ENCODE results near the gene KRT74. TPM values are rescaled to one million over a fixed set of nuclear protein-coding genes. Genes with fewer than 3 reads are reported as not detected.

Gene KRT74
- total and polyA plus RNA-seq, 12 donors, result 0.62 TPM; not detected in 11

DNA sequence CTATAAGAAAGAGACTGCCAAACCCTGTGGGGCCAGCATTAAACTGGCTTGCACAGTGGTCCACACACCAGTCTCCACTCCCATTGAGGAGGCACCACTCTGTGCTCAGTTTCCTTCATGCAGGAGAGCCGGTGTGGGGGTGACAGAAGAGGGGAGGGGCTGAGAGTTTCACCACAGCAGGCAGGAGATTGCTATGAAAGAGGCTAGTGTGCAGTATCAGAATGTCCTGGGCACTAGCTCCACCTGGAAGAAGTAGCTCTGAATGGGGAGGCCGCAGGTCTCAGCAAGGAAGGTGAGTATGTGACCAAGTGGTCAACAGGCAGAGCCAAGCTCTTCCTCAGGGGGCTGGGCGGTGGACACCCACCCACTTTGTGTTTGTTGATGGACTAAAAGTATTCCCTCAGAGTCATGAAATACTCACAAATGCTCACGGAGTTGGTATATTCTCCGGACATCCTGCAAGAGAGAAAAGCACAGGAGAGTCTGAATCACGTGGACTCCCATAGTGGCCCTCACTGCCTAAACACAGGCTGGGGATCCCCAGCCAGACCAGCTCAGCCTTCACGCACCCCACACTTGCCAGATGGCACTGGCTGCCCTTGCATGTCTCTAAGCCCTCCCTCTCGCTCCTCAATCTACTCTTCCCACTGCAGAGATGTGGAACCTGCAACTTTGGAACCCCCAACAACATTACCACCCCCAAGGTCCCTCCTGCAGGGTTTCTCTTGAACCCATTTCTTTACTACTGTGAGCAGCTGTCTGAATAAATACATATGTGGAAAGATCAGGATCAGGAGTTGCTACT, 35.4 kb upstream of the KRT74 start:
- H3K9me3 ChIP-seq, result no peaks in the 10 kb centered on the region
- DNase-seq (no peak), ATAC-seq (no peak)
- no peak overlapping the region for H3K27ac ChIP-seq
- peaks cover 0 to 68% (median 54%) of the 10 kb centered on the region in 7 donors for H3K27me3 ChIP-seq
- 72 to 82% methylated on average over 8 of the region's 8 CpGs for WGBS, 2 donors
- H3K4me1 ChIP-seq, result no peaks in the 10 kb centered on the region
- no peaks in the 10 kb centered on the region for H3K36me3 ChIP-seq
- intact Hi-C loops (cut with DNase I), result no loop called here
- TF ChIP-seq, protein P1, sequence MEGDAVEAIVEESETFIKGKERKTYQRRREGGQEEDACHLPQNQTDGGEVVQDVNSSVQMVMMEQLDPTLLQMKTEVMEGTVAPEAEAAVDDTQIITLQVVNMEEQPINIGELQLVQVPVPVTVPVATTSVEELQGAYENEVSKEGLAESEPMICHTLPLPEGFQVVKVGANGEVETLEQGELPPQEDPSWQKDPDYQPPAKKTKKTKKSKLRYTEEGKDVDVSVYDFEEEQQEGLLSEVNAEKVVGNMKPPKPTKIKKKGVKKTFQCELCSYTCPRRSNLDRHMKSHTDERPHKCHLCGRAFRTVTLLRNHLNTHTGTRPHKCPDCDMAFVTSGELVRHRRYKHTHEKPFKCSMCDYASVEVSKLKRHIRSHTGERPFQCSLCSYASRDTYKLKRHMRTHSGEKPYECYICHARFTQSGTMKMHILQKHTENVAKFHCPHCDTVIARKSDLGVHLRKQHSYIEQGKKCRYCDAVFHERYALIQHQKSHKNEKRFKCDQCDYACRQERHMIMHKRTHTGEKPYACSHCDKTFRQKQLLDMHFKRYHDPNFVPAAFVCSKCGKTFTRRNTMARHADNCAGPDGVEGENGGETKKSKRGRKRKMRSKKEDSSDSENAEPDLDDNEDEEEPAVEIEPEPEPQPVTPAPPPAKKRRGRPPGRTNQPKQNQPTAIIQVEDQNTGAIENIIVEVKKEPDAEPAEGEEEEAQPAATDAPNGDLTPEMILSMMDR (IDR thresholded peaks at IDR 0.05), result no peak
- no peak overlapping the region for H3K4me3 ChIP-seq

GRCh38 chr12:52608161-52608560, 34.5 kb upstream of the KRT74 start:
- Histone ChIP-seq H3K27me3 (peaks cover 0 to 71% (median 63%) of the 10 kb centered on the region in 7 donors), H3K4me1 (no peaks in the 10 kb centered on the region), H3K36me3 (no peaks in the 10 kb centered on the region), H3K4me3 (no peak overlapping the region), H3K27ac (no peak overlapping the region), H3K9me3 (no peaks in the 10 kb centered on the region)
- TF ChIP-seq, protein P1 (IDR thresholded peaks at IDR 0.05), result no peak
- no peak for DNase-seq
- intact Hi-C loops (cut with DNase I), result no loop called here
- no peak for ATAC-seq
- WGBS, 2 donors, result 67 to 73% methylated on average over 6 of the region's 6 CpGs

GRCh38 chr12:52607314-52607713, 33.7 kb upstream of the KRT74 start:
- peaks cover 0 to 77% (median 68%) of the 10 kb centered on the region in 7 donors for H3K27me3 ChIP-seq
- intact Hi-C loops (cut with DNase I), result no loop called here
- H3K27ac ChIP-seq, result no peak overlapping the region
- TF ChIP-seq, protein P1 (IDR thresholded peaks at IDR 0.05), result no peak
- no peaks in the 10 kb centered on the region for H3K9me3 ChIP-seq
- DNase-seq (no peak), ATAC-seq (no peak)
- H3K4me3 ChIP-seq, result no peak overlapping the region
- no peaks in the 10 kb centered on the region for H3K4me1 ChIP-seq
- H3K36me3 ChIP-seq, result no peaks in the 10 kb centered on the region
- WGBS, 2 donors, result 60 to 62% methylated on average over 1 of the region's 1 CpG

DNA sequence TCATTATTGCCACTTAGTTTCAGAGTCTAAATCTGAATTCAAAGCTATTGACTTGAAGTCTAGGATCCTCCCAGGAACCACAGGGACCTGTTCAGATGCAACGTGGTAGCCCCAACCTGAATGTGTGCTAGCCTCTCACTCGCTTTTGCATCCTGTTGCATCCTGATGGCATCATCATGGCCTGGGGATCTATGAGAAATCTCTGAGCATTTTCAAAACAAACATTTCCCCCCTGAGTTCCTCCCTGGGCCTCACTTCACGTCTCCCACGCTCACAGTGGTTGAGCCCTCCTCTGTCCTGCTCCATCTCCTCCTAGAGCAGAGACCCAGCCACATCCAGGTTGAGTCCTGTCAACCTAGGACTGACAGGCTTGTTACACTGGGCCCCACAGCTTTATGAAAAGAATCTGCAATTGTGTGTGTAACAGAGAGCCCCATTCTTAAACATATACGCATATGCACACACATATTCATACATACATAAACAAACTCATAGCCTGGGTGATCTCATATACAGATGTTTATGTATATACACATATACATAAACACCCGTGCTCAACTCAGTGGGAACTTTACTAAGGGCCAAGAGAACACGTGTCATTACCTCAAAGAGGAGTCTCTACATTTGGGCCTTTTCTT, 33.1 kb upstream of the KRT74 start:
- Histone ChIP-seq H3K36me3 (no peaks in the 10 kb centered on the region), H3K27me3 (peaks cover 3 to 80% (median 68%) of the 10 kb centered on the region in 7 donors), H3K4me3 (no peak overlapping the region), H3K27ac (no peak overlapping the region), H3K4me1 (no peaks in the 10 kb centered on the region), H3K9me3 (no peaks in the 10 kb centered on the region)
- WGBS, 2 donors, result 79 to 84% methylated on average over 7 of the region's 7 CpGs
- ATAC-seq (no peak), DNase-seq (no peak)
- intact Hi-C loops (cut with DNase I), result no loop called here
- TF ChIP-seq, protein P1 (IDR thresholded peaks at IDR 0.05), result no peak

Measured in heart right ventricle (tissue), 16 donors.